OCI-LY3 (cell line): ENCODE results near the gene CAVIN1.

Experiments
- EZH2phosphoT487 ChIP-seq: fragments of 200-600 bp; shearing (Covaris generic); IDR thresholded peaks from 2 replicates; pipeline ENCODE4 v1.6.1; 2018; ENCODE audit warnings: antibody characterized with exemption, mixed run types, low read depth
- TF ChIP-seq, protein P1 (sequence below): fragments of 200-600, 300-600 bp; sonication (generic); IDR thresholded peaks from 2 replicates; pipeline ENCODE4 v1.5.1; 2014; ENCODE audit warnings: antibody characterized with exemption, low read length, low read depth

DNA sequence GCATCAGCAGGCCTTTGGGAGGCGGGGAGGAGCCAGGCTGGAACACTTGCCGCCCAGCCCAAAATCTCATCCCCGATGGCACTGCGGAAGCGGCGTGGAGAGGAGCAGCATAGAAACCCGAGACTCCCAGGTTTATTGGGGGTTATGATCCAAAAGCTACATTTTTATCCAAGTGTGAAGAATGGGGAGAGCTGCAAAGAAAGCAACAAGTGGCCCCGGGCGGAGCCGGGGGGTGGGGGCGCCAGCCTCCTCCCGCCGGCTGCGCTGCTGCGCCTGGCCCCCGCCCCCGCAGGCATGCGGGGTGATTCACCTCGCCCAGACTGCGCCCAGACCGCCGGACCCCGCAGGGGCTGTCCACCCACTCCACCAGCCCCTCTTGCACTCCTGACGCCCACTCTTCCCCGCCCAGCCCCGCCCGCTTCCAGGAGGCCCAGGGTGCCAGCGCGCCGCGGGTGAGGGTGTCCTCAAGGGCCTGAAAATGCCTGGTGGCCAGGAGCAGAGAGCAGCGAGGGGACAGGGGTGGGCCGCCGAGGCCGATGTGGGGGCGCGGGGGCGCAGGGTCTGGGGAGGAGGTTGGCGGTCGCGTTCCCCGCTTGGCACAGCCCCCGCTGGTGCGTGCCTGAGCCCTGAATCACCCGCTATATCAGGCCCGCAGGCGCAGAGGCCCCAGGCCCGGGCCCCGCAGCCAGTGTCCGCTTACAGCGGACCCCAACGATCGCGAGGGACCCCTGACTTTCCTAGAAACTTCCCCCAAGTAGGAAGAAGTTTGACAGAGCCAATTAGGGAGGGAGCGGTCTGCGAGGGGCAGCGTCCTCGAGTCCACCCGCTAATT, 1.3 kb downstream of the CAVIN1 start:
- TF ChIP-seq, protein P1, sequence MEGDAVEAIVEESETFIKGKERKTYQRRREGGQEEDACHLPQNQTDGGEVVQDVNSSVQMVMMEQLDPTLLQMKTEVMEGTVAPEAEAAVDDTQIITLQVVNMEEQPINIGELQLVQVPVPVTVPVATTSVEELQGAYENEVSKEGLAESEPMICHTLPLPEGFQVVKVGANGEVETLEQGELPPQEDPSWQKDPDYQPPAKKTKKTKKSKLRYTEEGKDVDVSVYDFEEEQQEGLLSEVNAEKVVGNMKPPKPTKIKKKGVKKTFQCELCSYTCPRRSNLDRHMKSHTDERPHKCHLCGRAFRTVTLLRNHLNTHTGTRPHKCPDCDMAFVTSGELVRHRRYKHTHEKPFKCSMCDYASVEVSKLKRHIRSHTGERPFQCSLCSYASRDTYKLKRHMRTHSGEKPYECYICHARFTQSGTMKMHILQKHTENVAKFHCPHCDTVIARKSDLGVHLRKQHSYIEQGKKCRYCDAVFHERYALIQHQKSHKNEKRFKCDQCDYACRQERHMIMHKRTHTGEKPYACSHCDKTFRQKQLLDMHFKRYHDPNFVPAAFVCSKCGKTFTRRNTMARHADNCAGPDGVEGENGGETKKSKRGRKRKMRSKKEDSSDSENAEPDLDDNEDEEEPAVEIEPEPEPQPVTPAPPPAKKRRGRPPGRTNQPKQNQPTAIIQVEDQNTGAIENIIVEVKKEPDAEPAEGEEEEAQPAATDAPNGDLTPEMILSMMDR, result no peak
- TF ChIP-seq EZH2phosphoT487, result no peak
